Uterus (tissue), 4 donors: ENCODE data around the gene NABP2. TPM values are rescaled to one million over a fixed set of nuclear protein-coding genes. Genes with fewer than 3 reads are reported as not detected.

ENCODE experiments used
- DNase-seq, 2 donors: peaks; one replicate each; pipeline ENCODE4 v3.0.0-alpha.2; 2019 to 2020
- H3K27ac ChIP-seq, 2 donors: fragments of 200-600 bp; sonication (generic); 1 replicate in 1 of 2; 2 replicates in 1 of 2; pipeline ENCODE4 v1.5.1; 2016 to 2018
- H3K27me3 ChIP-seq, 2 donors: fragments of 200-600 bp; sonication (generic); one replicate each; pipeline ENCODE4 v1.5.1; 2018 to 2019; ENCODE audit warnings: control low read depth in 1 of 2
- H3K36me3 ChIP-seq, 2 donors: fragments of 200-600 bp; sonication (generic); one replicate each; pipeline ENCODE4 v1.5.1; 2019; ENCODE audit warnings: control low read depth in 1 of 2
- H3K4me1 ChIP-seq, 2 donors: fragments of 200-600 bp; sonication (generic); one replicate each; pipeline ENCODE4 v1.5.1; 2018 to 2019; ENCODE audit warnings: control low read depth in 1 of 2
- H3K4me3 ChIP-seq, 2 donors: fragments of 200-600 bp; sonication (generic); 1 replicate in 1 of 2; 2 replicates in 1 of 2; pipeline ENCODE4 v1.5.1; 2018 to 2019; ENCODE audit warnings: mild to moderate bottlenecking in 1 of 2
- H3K9me3 ChIP-seq, 2 donors: fragments of 200-600 bp; sonication (generic); one replicate each; pipeline ENCODE4 v1.5.1; 2019; ENCODE audit warnings: control low read depth in 1 of 2
- CTCF ChIP-seq, 4 experiments: fragments of 200-600 bp in 2 of 4; fragments of 450-650 bp in 2 of 4; sonication (generic) in 2 of 4; IDR thresholded peaks; one replicate each; pipeline ENCODE4 v1.5.1; 2016 to 2019; ENCODE audit warnings: antibody characterized with exemption in 4 of 4, mild to moderate bottlenecking in 2 of 4, moderate library complexity in 1 of 4
- POLR2A ChIP-seq, 2 donors: fragments of 450-650 bp; IDR thresholded peaks; one replicate each; pipeline ENCODE4 v1.6.1; 2016; ENCODE audit warnings: antibody characterized with exemption in 2 of 2, mild to moderate bottlenecking in 1 of 2, moderate library complexity in 1 of 2
- intact Hi-C: fragments of 100-400 bp; cut with DNase I; formaldehyde crosslinking; loops from one replicate; pipeline ENCODE4 v1.15.1; 2023; ENCODE audit warnings: low total_unique reads
- total RNA-seq, 4 donors: library from RNA; depleted of rRNA in 3 of 4; stranded (reverse); fragments of >200 nt in 3 of 4; gene quantifications; one replicate each; pipeline versions ENCODE4 v1.1.0 to v1.2.4, GENCODE V29; 2014 to 2023
- donor health status: DM: yes; HTN: yes; CAD: no.

The NABP2 gene
- total RNA-seq, 4 donors from 2014 or later: 5.0 to 28.4 (median 12.2) TPM

- Histone ChIP-seq H3K9me3 (no peaks in the 10 kb centered on the region), H3K27me3 (no peaks in the 10 kb centered on the region), H3K36me3 (no peaks in the 10 kb centered on the region), H3K27ac (no peak within 1 kb of the TSS), H3K4me3 (no peak within 1 kb of the TSS), H3K4me1 (no peaks in the 10 kb centered on the region)
- intact Hi-C loops: no loop called here
- TF ChIP-seq CTCF (IDR thresholded peaks at IDR 0.05) (no peak), POLR2A (IDR thresholded peaks at IDR 0.05) (no peak)
- DNase-seq: no peak
These were observed 5.8 kb downstream of the NABP2 start, which contains the start of gene SLC39A5 for GRCh38 chr12:56229916-56230431. TSS of gene SLC39A5 (plus strand) at chr12:56230051. CDS start at chr12:56231275, 1,224 bp downstream.

- H3K4me1 ChIP-seq: no peaks in the 10 kb centered on the region
- DNase-seq: no peak
- H3K4me3 ChIP-seq: no peak overlapping the region
- no peak overlapping the region for H3K27ac ChIP-seq
- no peaks in the 10 kb centered on the region for H3K27me3 ChIP-seq
- H3K9me3 ChIP-seq: no peaks in the 10 kb centered on the region
- TF ChIP-seq CTCF (IDR thresholded peaks at IDR 0.05) (no peak), POLR2A (IDR thresholded peaks at IDR 0.05) (no peak)
- H3K36me3 ChIP-seq: no peaks in the 10 kb centered on the region
- intact Hi-C loops: no loop called here
These were observed 6.5 kb downstream of the NABP2 start for GRCh38 chr12:56230432-56231183.

GRCh38 chr12:56231184-56231582, 7.0 kb downstream of the NABP2 start:
- no peak for DNase-seq
- Histone ChIP-seq H3K9me3 (no peaks in the 10 kb centered on the region), H3K27ac (no peak overlapping the region), H3K27me3 (no peaks in the 10 kb centered on the region), H3K4me3 (no peak overlapping the region), H3K4me1 (no peaks in the 10 kb centered on the region), H3K36me3 (no peaks in the 10 kb centered on the region)
- intact Hi-C loops: no loop called here
- TF ChIP-seq CTCF (IDR thresholded peaks at IDR 0.05) (no peak), POLR2A (IDR thresholded peaks at IDR 0.05) (no peak)

- Histone ChIP-seq H3K27ac (no peak overlapping the region), H3K4me1 (no peaks in the 10 kb centered on the region), H3K36me3 (no peaks in the 10 kb centered on the region), H3K27me3 (no peaks in the 10 kb centered on the region), H3K4me3 (no peak overlapping the region), H3K9me3 (no peaks in the 10 kb centered on the region)
- TF ChIP-seq CTCF (IDR thresholded peaks at IDR 0.05) (no peak), POLR2A (IDR thresholded peaks at IDR 0.05) (no peak)
- DNase-seq: no peak
- intact Hi-C loops: no loop called here
These were observed 10.7 kb downstream of the NABP2 start for GRCh38 chr12:56234746-56235436.

GRCh38 chr12:56236091-56236490, 11.9 kb downstream of the NABP2 start:
- no peak for TF ChIP-seq CTCF (IDR thresholded peaks at IDR 0.05)
- no peak for TF ChIP-seq POLR2A (IDR thresholded peaks at IDR 0.05)
- intact Hi-C loops: no loop called here
- H3K9me3 ChIP-seq: no peaks in the 10 kb centered on the region
- no peak for DNase-seq
- no peak overlapping the region for H3K27ac ChIP-seq
- no peaks in the 10 kb centered on the region for H3K36me3 ChIP-seq
- H3K27me3 ChIP-seq: no peaks in the 10 kb centered on the region
- H3K4me3 ChIP-seq: no peak overlapping the region
- no peaks in the 10 kb centered on the region for H3K4me1 ChIP-seq
